ENCODE data around the gene DUOX2. TPM values are rescaled to one million over a fixed set of nuclear protein-coding genes. Genes with fewer than 3 reads are reported as not detected.

The DUOX2 gene
- total RNA-seq, 1 experiment from 2014 or later = 0.44 TPM

- ChIA-PET POLR2A (no interaction called here), CTCF (interaction anchor here (1.5 kb wide), 1 partner anchor 15 kb away, joined by 7 read pairs; no protein-coding TSS in a partner anchor), RAD21 (ENCODE audit: low non-redundant PET in 1 of 2, low total read pairs in 2 of 2, uncharacterized antibody in 2 of 2, unreplicated experiment in 2 of 2) (no interaction called here)
- no peak overlapping the region for H3K4me3 ChIP-seq (replicated peaks in 1 of 2; ENCODE audit: low read depth in 1 of 2, low read length in 2 of 2)
- H3K27me3 ChIP-seq (ENCODE audit: insufficient read depth, low read length) = no peaks in the 10 kb centered on the region
- TF ChIP-seq SRF (IDR thresholded peaks at IDR 0.05; ENCODE audit: low read depth) = no peak
- TF ChIP-seq FOSL1 (IDR thresholded peaks at IDR 0.05; ENCODE audit: low read depth) = no peak
- TF ChIP-seq EGR1 (IDR thresholded peaks at IDR 0.05; ENCODE audit: low read depth) = no peak
- TF ChIP-seq ELF1 (IDR thresholded peaks at IDR 0.05; ENCODE audit: borderline replicate concordance, low read depth) = no peak
- no peak for TF ChIP-seq SIN3A (IDR thresholded peaks at IDR 0.05; ENCODE audit: low read depth)
- no peak for TF ChIP-seq POLR2AphosphoS5 (IDR thresholded peaks at IDR 0.05; ENCODE audit: low read depth, low read length)
- TF ChIP-seq EZH2 (IDR thresholded peaks at IDR 0.05) = no peak
- no peak for TF ChIP-seq MAX (IDR thresholded peaks at IDR 0.05)
- TF ChIP-seq SP1 (IDR thresholded peaks at IDR 0.05; ENCODE audit: low read depth) = no peak
- TF ChIP-seq, protein P1, sequence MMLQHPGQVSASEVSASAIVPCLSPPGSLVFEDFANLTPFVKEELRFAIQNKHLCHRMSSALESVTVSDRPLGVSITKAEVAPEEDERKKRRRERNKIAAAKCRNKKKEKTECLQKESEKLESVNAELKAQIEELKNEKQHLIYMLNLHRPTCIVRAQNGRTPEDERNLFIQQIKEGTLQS (IDR thresholded peaks at IDR 0.05) = no peak
- TF ChIP-seq, protein P2, sequence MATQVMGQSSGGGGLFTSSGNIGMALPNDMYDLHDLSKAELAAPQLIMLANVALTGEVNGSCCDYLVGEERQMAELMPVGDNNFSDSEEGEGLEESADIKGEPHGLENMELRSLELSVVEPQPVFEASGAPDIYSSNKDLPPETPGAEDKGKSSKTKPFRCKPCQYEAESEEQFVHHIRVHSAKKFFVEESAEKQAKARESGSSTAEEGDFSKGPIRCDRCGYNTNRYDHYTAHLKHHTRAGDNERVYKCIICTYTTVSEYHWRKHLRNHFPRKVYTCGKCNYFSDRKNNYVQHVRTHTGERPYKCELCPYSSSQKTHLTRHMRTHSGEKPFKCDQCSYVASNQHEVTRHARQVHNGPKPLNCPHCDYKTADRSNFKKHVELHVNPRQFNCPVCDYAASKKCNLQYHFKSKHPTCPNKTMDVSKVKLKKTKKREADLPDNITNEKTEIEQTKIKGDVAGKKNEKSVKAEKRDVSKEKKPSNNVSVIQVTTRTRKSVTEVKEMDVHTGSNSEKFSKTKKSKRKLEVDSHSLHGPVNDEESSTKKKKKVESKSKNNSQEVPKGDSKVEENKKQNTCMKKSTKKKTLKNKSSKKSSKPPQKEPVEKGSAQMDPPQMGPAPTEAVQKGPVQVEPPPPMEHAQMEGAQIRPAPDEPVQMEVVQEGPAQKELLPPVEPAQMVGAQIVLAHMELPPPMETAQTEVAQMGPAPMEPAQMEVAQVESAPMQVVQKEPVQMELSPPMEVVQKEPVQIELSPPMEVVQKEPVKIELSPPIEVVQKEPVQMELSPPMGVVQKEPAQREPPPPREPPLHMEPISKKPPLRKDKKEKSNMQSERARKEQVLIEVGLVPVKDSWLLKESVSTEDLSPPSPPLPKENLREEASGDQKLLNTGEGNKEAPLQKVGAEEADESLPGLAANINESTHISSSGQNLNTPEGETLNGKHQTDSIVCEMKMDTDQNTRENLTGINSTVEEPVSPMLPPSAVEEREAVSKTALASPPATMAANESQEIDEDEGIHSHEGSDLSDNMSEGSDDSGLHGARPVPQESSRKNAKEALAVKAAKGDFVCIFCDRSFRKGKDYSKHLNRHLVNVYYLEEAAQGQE (IDR thresholded peaks at IDR 0.05; ENCODE audit: low read depth) = no peak
- no peak for TF ChIP-seq JUND (IDR thresholded peaks at IDR 0.05)
- no peak for TF ChIP-seq YY1 (IDR thresholded peaks at IDR 0.05; ENCODE audit: extremely low read depth, insufficient replicate concordance, low read depth, low read length)
- TF ChIP-seq, protein P3, sequence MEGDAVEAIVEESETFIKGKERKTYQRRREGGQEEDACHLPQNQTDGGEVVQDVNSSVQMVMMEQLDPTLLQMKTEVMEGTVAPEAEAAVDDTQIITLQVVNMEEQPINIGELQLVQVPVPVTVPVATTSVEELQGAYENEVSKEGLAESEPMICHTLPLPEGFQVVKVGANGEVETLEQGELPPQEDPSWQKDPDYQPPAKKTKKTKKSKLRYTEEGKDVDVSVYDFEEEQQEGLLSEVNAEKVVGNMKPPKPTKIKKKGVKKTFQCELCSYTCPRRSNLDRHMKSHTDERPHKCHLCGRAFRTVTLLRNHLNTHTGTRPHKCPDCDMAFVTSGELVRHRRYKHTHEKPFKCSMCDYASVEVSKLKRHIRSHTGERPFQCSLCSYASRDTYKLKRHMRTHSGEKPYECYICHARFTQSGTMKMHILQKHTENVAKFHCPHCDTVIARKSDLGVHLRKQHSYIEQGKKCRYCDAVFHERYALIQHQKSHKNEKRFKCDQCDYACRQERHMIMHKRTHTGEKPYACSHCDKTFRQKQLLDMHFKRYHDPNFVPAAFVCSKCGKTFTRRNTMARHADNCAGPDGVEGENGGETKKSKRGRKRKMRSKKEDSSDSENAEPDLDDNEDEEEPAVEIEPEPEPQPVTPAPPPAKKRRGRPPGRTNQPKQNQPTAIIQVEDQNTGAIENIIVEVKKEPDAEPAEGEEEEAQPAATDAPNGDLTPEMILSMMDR (IDR thresholded peaks at IDR 0.05 in 2 of 3, conservative IDR thresholded peaks at IDR 0.05 in 1 of 3; ENCODE audit: borderline replicate concordance in 1 of 3, insufficient read depth in 1 of 3, low read depth in 2 of 3, low read length in 2 of 3) = no peak
- no peak for TF ChIP-seq CEBPB (IDR thresholded peaks at IDR 0.05; ENCODE audit: low read depth)
- no peak for TF ChIP-seq POLR2A (IDR thresholded peaks at IDR 0.05; ENCODE audit: borderline replicate concordance, extremely low read depth, insufficient read depth, insufficient read length)
- no peaks in the 10 kb centered on the region for H3K79me2 ChIP-seq (ENCODE audit: insufficient read depth, low read length)
- peaks cover 0 to 4% of the 10 kb centered on the region in 2 experiments; a peak in 1 of 4 replicates for H3K4me1 ChIP-seq (ENCODE audit: control insufficient read depth in 1 of 2, insufficient read depth in 2 of 2, low read length in 2 of 2)
- H3K36me3 ChIP-seq (ENCODE audit: control insufficient read depth in 1 of 2, insufficient read depth in 2 of 2, low read length in 2 of 2) = peaks cover 0 to 2% of the 10 kb centered on the region in 2 experiments; a peak in 1 of 4 replicates
- H3K27ac ChIP-seq (ENCODE audit: low read depth, low read length) = no peak overlapping the region
- BruUV-seq (replicated peaks) = no TSS peak
- no peak overlapping the region for H3K4me2 ChIP-seq (ENCODE audit: low read length)
- no peaks in the 10 kb centered on the region for H3K9me2 ChIP-seq (ENCODE audit: insufficient read depth)
- H3K9me3 ChIP-seq (ENCODE audit: control insufficient read depth in 1 of 2, insufficient read depth in 1 of 2, low read depth in 1 of 2, low read length in 2 of 2) = no peaks in the 10 kb centered on the region
- H4K20me1 ChIP-seq (ENCODE audit: insufficient read depth) = no peaks in the 10 kb centered on the region
- no peak overlapping the region for H3K9ac ChIP-seq (ENCODE audit: low read length)
- no peak overlapping the region for H2AFZ ChIP-seq (ENCODE audit: low read depth, low read length, poor library complexity, severe bottlenecking)
- ATAC-seq (no peak), DNase-seq (ENCODE audit: low read depth, low spot score) (no peak)
- intact Hi-C loops (cut with micrococcal nuclease) = no loop called here
Observed at GRCh38 chr15:45147606-45148005, 33.6 kb upstream of the DUOX2 start.

All from HCT116 (cell line).